GM15510 (cell line): ENCODE measurements around the gene INTS1.

ENCODE experiments used
- POLR2A ChIP-seq: IDR thresholded peaks from 3 replicates; pipeline ENCODE4 v1.6.1; 2011; ENCODE audit warnings: borderline replicate concordance; ENCODE audit not compliant: insufficient read length; ENCODE audit errors: extremely low read depth

The INTS1 gene

GRCh38 chr7:1449951-1450350 is 54.2 kb downstream of the INTS1 start:
- TF ChIP-seq POLR2A: no peak

GRCh38 chr7:1449501-1449900 is 54.7 kb downstream of the INTS1 start:
- no peak for TF ChIP-seq POLR2A

DNA sequence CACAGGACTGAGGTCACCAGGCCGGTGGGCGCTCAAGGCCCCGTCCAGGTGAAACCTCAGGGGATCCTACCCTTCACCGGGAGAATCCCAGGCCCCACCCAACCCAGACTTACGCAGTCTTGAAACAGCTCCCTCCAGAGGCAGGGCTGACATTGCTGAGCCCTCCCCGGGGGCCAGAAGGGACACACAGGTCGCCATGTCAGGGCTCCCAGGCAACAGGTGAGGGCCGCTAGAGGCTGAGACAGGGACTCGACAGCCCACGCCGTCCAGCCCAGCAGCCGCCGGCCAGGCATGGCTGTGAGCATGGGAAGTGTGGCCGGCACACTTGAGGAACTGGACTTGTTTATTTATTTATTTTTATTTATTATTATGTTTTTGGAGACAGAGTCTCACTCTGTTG is 55.2 kb downstream of the INTS1 start:
- no peak for TF ChIP-seq POLR2A

- TF ChIP-seq POLR2A: no peak
Observed at GRCh38 chr7:1447551-1448244, 56.5 kb downstream of the INTS1 start.

DNA sequence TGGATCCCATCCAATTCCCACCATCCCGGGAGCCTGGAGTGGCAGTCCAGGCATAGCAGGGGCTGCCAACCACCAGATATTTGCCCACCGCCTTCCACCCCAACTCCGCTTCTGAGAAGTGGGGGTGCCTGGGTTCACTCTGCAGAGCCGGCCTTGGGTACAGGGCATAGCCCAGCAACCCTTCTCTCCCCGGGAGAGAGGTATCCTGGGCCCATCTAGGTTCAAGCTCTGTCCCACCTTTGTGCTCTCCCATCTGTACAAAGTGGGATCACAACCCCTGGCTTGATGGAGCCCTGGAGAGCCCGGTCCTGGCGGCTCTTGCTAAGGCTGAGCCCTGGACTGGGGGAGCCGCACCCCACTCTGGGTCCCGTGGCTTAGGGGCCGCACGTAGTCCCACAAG is 57.1 kb downstream of the INTS1 start:
- no peak for TF ChIP-seq POLR2A

DNA sequence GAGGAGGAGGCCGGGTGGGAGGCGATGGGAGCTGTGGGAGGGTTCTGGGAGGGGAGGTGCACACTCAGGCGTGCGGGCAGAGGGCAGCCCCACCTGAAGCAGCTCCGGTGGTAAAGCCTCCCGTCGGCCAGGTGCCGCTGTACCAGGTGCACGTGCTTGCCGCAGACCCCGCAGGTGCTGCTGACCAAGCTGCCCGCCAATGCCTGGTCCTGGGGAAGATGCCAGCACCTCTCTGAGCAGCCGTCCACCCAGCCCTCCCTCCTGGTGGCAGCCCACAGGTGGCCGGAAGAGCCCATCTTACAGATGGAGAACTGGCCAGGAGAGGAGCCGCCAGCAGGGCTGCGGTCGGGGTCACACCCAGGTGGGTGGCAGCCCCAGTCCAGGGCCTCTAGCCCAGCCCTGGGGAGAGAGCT is 57.6 kb downstream of the INTS1 start:
- TF ChIP-seq POLR2A: no peak

DNA sequence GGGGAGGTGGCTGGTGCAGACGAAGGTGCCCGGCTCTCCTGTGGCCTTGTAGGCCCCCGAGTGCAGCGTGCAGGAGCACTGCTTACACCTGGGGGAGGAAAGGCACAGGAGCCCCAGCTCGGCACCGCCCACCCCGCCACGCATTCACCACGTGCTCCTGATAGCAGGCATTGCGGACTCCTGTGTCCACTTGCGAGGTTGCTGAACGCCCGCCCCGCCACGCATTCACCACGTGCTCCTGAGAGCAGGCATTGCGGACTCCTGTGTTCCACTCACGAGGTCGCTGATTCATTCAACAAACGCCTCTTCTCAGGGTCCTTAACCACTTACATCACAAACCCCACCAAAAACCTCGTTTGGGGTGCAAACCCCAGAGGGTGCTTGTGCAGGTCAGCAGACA is 58.8 kb downstream of the INTS1 start:
- no peak for TF ChIP-seq POLR2A

- no peak for TF ChIP-seq POLR2A
Observed at GRCh38 chr7:1444925-1445322, 59.3 kb downstream of the INTS1 start.

GRCh38 chr7:1444214-1444924 is 59.8 kb downstream of the INTS1 start:
- no peak for TF ChIP-seq POLR2A

GRCh38 chr7:1442355-1443124 is 61.6 kb downstream of the INTS1 start:
- no peak for TF ChIP-seq POLR2A

GRCh38 chr7:1441615-1442354 is 62.4 kb downstream of the INTS1 start:
- TF ChIP-seq POLR2A: no peak

- TF ChIP-seq POLR2A: no peak
Observed at GRCh38 chr7:1440620-1441019, 63.6 kb downstream of the INTS1 start.

DNA sequence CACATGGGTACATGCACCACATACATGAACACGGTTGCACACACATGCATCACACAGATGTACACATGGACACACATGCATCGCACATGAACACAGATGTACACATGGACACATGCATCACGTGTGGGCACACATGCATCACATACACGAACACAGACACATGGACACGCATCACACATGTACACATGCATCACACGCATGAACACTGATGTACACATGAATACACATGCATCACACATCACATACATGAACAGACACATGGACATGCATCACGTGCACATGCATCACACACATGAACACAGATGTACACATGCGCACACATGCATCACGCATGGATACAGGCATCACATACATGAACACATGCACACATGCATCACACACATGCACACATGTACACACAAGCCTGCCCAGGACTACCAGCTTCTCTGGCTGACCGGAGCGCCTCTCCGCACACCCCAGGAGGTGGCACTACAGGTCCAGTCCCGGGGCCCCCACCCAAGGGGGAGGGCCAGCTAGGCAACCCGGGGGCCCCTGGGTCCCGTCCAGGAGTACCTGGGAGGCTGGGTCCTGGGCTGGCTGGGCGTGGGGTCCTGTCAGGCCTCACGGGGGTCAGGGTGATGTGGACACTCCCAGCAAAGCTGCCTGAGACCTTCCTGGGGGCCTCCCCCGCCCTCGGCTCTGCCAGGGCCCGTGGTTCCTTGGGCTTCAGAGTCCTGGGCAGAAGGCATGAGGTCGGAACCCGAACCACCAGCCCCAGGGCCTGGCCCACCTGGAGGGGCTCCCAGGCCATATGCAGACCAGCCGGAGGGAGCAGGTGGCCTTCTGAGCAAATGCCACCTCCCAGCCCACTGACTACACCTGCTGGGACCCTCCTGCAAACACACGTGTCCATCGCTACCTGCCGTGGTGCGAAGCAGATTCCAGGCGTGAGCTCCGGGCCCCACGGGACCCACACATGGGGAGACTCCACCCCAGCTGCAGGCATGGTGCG is 64.5 kb downstream of the INTS1 start:
- TF ChIP-seq POLR2A: no peak

- TF ChIP-seq POLR2A: no peak
Observed at GRCh38 chr7:1438821-1439220, 65.4 kb downstream of the INTS1 start.

- TF ChIP-seq POLR2A: no peak
Observed at GRCh38 chr7:1438208-1438607, 66.0 kb downstream of the INTS1 start.
